GM21515 (cell line): ENCODE measurements around the gene CNOT8.
A peak's percentile ranks its signal among the peaks of the same experiment; 100 is the strongest.
"Not testable (repeated sequence)": the region's sequence is repeated elsewhere in the genome, so short reads cannot be mapped to it uniquely, and the experiment has no call there.

Source experiments
- ATAC-seq: cut with Tn5 transposase; IDR thresholded peaks from one replicate; pipeline ENCODE4 v1.9.1; 2021; ENCODE audit not compliant: unreplicated experiment

CNOT8 gene

DNA sequence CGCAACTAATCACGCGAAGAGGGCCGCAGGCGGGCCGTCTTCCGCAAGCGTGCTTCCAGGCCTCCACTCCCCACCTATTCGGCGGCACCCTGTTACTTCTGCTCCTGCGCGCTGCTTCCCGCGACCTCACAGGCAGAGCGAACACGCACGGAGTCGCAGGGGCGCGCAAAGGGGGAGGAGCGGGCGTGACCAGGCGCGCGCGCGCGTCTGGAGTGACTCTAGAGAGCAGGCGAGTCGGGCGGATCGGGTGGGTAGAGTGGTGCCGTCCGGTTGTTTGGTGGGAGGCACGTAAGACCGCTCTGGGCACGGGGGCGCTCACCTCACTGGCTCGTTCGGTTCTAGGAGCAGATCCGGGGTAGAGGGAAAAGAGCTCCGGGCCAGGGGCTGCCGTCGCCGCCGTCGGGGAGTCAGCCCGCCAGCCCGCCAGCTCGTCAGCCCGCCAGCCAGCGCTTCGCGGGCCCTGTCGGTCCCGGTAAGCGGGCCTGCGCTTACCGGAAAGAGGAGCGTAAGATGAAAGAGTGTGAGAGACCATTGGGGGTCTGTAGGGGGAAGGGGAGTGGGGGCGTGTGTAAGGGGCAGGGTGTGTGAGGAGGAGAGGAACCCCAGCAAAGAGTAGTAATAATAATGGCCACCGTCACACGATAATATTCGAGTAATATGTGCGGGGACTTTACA lies at the start of gene CNOT8:
CNOT8 (plus strand) TSS at position 331 of the 675 bp plus-strand sequence. CDS start 4,652 bp downstream, outside the sequence.
- ATAC-seq: peak; percentile 78

DNA sequence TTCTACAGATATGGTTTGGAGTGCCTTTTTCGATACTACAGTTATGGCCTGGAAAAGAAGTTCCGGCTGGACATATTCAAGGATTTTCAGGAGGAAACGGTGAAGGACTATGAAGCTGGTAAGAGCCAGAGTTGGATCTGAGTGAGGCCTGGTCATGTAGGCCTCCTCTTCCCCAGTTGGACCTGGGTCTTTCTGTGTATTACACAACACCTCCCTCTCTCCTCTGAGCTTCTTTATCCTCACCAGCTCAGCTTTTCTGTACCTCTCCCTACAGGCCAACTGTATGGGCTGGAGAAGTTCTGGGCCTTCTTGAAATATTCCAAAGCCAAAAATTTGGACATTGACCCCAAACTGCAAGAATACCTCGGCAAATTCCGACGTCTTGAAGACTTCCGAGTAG lies 47.2 kb upstream of the CNOT8 start:
- no peak for ATAC-seq

DNA sequence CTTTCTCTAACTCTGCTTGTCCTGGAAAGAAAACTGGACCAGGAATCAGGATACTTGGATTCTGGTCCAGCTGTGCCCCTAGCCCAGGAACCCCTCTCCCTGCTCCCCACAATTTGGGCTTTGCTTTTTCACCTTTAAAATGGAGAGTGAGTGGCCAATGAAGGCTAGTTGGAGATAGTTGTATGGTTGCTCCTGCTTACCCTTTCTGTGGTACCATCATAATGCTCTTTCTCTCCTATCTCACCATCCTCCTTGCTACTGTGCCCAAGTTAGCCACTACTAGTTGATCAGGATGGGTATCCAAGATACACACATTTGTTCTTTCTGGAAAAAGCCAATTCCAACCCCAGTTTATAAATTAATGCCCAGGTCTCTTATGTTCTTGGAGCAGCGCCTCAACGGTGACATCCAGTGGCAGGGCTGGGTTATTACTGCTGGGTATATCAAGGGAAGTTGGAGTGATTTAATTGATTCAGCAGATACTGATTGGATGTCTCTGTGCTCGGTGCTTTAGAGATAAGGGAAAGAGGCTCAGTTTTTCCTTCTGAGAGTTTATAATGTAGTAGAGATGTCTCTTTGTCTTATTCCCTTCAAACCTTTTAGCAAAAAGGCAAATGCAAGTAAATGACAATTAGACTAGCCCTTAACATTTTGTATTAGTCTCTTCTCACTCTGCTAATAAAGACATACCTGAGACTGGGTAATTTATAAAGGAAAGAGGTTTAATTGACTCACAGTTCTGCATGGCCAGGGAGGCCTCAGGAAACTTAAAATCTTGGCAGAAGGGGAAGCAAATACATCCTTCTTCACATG lies 46.6 kb upstream of the CNOT8 start:
- no peak for ATAC-seq

GRCh38 chr5:154813158-154813557 lies 45.3 kb upstream of the CNOT8 start:
- no peak for ATAC-seq

DNA sequence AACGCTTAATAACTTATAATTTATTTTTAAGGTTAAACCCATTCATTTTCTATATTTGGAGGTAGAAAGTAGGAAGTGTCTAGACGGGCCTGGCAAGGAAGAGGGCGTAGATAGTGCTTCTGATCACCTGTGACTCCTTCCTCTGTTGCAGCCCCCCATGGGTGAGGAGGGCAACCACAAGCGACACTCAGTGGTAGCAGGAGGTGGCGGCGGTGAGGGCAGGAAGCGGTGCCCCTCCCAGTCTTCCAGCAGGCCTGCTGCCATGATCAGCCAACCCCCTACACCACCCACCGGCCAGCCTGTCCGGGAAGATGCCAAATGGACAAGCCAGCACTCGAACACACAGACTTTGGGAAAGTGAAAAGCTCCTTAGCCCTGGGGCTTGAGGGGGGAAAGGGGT lies 44.7 kb upstream of the CNOT8 start:
- no peak for ATAC-seq

- ATAC-seq: no peak
Observed at GRCh38 chr5:154815025-154815424, 43.4 kb upstream of the CNOT8 start.

DNA sequence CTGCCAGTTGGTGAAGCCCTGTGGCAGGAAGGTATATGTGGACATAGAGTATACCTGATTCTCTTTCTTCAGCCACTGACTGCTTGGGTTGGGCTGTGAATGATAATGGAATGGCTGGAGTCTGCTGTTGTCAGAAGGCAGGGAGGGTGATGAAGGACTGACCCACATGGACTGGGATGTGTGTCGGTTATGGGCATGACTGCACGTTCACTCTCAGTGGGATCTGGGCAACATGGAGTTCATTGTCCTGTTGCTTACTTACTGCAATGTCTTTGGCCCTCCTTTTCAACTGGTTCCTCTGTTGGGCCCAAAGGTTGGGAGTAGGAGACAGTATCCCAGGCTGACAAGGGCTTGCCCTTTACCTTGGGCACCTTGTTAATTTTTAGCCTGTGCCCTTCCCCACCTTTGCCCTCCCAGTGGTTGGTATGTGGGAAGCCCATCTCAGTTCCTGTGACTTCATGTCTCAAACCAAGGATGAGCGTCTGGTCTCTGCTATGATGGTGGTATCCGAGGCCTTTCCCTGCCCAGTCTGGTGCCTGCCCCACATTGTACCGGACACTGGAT lies 42.7 kb upstream of the CNOT8 start:
- ATAC-seq: no peak

DNA sequence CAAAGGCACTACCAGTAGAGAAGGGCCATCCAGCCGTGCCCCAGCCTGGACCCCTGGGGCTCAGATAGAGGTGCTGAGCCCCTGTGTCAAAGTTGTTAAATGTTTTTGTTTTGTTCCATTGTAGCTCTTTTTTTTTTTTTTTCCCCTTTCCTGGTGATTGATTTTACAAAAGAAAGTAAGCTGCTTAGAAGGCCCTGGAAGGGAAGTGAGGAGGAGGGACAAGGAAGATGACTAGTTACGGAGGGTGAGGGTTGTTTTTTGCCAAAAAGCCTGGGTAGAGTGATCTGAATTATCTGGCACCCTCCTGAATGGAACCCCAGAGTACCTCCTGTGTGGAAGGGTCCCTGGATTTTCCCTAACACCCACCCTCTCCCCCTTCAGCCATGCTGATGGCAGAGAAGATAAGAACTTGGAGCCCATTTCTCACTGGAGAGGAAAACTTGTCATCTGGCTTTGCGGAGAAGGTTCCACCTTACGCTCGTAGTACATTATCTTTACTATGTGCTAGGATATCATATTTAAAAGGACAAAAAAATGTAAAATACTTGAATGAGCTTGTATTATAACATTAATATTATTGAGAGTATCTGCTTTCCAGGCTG lies 41.4 kb upstream of the CNOT8 start:
- ATAC-seq: no peak

GRCh38 chr5:154817815-154818214 lies 40.6 kb upstream of the CNOT8 start:
- ATAC-seq: no peak

DNA sequence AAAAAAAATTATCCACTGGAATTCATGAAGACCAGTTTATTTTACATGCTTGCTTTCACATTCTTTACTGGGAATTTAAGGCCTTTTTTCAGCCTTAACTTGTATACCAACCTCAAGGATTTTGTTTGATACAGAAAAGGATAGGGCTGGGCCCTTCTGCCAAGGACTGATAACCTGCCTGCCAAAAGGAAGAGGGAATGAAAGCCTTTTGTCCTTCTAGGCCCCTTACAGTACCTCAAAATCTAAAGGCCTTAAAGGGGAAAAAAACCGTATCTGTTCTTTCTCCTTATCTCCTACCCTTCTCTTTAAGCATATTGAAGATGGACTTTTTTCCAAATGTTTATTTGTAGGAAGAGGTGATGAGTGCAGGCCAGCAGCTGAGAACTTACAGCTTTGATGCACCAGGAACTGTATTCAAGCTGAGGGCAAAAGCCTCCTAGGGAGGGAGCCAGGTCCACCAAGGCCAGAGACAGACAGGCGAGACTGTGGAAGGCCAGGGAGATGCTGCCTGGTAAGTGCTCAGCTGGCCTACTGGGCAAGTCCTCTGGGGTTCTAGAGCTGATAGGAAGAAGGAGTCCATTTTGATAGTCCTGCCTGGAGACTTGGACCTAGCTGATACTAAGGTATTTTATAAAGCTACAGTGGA lies 39.8 kb upstream of the CNOT8 start:
- no peak for ATAC-seq

DNA sequence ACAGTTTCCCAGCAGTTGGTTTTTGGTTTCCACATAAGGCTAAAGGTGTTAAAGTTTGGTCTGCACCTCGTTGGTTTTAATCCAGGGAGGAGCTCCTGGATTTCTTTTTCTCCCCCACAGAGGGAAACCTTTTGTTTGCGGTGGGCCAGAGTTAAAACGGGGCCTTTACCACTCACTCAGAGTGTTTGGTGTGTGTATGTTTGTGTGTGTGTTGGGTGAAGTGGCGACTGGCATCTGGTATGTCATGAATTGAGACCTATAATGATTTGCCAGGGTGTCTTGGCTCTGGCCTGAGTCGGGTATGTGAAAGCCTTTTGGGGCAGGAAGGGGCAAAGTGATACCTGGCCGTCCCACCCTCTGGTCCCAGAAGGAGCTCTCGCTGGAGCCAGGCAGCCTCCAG lies 38.9 kb upstream of the CNOT8 start:
- no peak for ATAC-seq

DNA sequence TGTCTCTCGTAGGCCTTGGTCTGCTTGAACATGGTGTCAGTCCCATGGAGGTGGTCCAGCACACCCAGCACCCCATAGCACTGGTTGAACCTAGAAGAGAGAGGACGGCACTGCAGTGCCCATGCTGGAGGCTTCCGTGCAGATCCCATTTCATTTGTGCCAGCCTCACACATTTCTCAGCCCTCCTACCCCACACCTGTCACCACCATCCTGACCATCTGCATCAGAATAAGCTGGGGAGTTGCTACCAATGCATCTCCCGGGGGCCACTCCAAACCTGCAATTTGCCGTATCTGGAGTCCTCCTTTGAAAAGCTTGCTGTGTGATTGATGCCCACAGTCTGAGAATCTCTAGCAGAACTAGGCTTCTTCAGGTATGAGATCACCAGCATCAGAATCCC lies 38.0 kb upstream of the CNOT8 start:
- ATAC-seq: no peak

GRCh38 chr5:154822896-154823295 lies 35.5 kb upstream of the CNOT8 start:
- ATAC-seq: not testable (repeated sequence)

GRCh38 chr5:154823605-154824004 lies 34.8 kb upstream of the CNOT8 start:
- ATAC-seq: no peak

GRCh38 chr5:154824070-154824469 lies 34.4 kb upstream of the CNOT8 start:
- ATAC-seq: no peak

DNA sequence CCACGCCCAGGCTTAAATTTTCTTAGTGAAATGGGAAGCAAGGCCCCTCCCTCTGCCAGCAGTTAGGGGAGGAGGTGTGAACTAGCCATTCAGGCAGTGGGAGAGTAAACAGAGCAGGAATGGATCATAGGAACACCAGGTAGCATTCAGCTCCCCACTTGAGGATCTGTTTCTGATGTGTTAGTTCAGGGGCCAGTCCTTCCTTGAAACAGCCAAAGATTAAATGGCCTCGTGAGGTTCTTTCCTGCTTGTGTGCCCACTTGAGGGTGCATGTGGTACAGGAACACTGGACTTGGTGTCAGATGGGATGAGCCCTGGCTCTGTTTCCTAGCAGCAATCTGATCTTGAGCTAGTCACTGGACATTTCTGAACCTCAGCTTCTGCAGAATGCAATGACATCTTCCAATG lies 29.2 kb upstream of the CNOT8 start:
- no peak for ATAC-seq

DNA sequence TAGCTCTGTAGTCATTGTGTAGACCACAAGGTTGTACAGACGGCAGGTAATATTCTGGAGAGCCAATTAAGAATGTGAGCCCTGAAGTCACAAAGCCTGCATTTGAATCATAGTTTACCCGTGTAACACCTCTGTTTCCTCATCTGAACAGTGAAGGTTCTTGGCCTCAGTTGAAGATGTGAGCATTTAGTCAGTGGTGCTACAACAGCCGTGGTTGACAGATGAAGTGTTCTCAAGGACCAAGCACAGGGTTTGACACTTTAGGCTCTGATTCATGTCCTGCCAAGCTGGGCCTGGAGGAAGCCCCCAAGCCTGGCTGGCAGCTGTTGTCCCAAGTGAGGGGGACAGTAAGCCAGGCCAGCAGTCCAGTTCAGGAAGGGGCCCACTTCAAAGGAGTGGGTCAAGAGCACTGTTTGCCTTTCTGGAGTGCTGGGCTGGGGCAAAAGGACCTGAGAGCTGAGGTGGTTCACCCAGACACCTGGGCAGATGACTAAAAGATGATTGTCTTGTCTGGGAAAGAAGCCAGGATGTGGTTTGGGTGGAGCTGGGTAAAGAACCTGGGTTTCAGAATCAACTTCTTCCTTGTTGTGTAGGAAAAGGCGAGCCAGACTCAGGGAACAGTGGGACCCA lies 28.7 kb upstream of the CNOT8 start:
- no peak for ATAC-seq

GRCh38 chr5:154830219-154830595 lies 28.2 kb upstream of the CNOT8 start:
- no peak for ATAC-seq

GRCh38 chr5:154830596-154830995 lies 27.8 kb upstream of the CNOT8 start:
- ATAC-seq: no peak

GRCh38 chr5:154831451-154831850 lies 27.0 kb upstream of the CNOT8 start:
- ATAC-seq: no peak

DNA sequence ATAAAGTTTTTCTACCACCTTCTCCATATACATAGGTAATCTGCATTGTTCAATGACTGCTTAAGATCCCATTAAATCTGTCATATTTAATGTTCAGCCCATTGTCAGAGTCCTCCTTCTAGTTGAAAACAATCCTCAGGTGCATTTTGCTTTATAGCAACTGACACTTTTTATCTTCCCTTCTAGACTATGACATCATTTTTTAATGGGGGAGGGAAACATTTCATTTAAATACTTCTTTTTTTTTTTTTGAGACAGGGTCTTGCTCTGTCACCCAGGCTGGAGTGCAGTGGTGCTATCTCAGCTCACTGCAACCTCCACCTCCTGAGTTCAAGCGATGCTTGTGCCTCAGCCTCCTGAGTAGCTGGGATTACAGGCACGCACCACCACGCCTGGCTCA lies 25.6 kb upstream of the CNOT8 start:
- ATAC-seq: not testable (repeated sequence)
